SK-N-DZ (cell line): ENCODE measurements around the gene MAGEA2. TPM values are rescaled to one million over a fixed set of nuclear protein-coding genes. Genes with fewer than 3 reads are reported as not detected.
"Not testable (repeated sequence)": the region's sequence is repeated elsewhere in the genome, so short reads cannot be mapped to it uniquely, and the experiment has no call there.

Source experiments
- DNase-seq: peaks from one replicate; pipeline ENCODE4 v3.0.0-alpha.2; 2015; ENCODE audit warnings: low spot score
- polyA plus RNA-seq, 2 experiments: library from polyadenylated mRNA; depleted of rRNA; stranded (reverse); fragments of >200 nt; gene quantifications; 2 replicates each; pipeline ENCODE4 v1.2.3, GENCODE V29; 2014

The MAGEA2 gene
- 36.2 and 41.3 TPM in 2 replicates for polyA plus RNA-seq (2014; cell fraction: cytosol; rRNA removed)
- polyA plus RNA-seq (2014; cell fraction: nucleus; rRNA removed): 21.1 and 34.6 TPM in 2 replicates

GRCh38 chrX:152753686-152754650 is at the start of gene MAGEA2:
Gene MAGEA2, minus strand, starts transcription at chrX:152753842. Its CDS starts 2,479 bp downstream, at chrX:152751363.
- not testable (repeated sequence) for DNase-seq

- DNase-seq: no peak
Measured at GRCh38 chrX:152798945-152799344, 45.3 kb upstream of the MAGEA2 start.

GRCh38 chrX:152787062-152787461 is 33.4 kb upstream of the MAGEA2 start:
- DNase-seq: not testable (repeated sequence)

GRCh38 chrX:152769549-152770289 is 16.1 kb upstream of the MAGEA2 start, which contains the start of gene MAGEA6:
Gene MAGEA6, minus strand, starts transcription at chrX:152769689. Its CDS starts 2,039 bp downstream, at chrX:152767650.
- not testable (repeated sequence) for DNase-seq

- not testable (repeated sequence) for DNase-seq
Measured at GRCh38 chrX:152766562-152766961, 12.9 kb upstream of the MAGEA2 start.

- DNase-seq: not testable (repeated sequence)
Measured at GRCh38 chrX:152761582-152761981, 7.9 kb upstream of the MAGEA2 start.

- not testable (repeated sequence) for DNase-seq
Measured at GRCh38 chrX:152759544-152759943, 5.9 kb upstream of the MAGEA2 start.

- DNase-seq: not testable (repeated sequence)
Measured at GRCh38 chrX:152758918-152759317, 5.3 kb upstream of the MAGEA2 start, which contains the start of gene CSAG3. Gene CSAG3, plus strand, starts transcription at chrX:152759218.

GRCh38 chrX:152754871-152755270 is 1.2 kb upstream of the MAGEA2 start:
- DNase-seq: not testable (repeated sequence)

GRCh38 chrX:152738560-152738959 is 15.1 kb downstream of the MAGEA2 start:
- DNase-seq: no peak

GRCh38 chrX:152736528-152736927 is 17.1 kb downstream of the MAGEA2 start:
- DNase-seq: not testable (repeated sequence)

GRCh38 chrX:152735860-152736511 is 17.7 kb downstream of the MAGEA2 start:
- no peak for DNase-seq

GRCh38 chrX:152735101-152735500 is 18.5 kb downstream of the MAGEA2 start:
- DNase-seq: no peak

- DNase-seq: not testable (repeated sequence)
Measured at GRCh38 chrX:152734143-152734858, 19.3 kb downstream of the MAGEA2 start.

GRCh38 chrX:152733261-152733975 is 20.2 kb downstream of the MAGEA2 start, which contains the start of the genes CSAG1 and MAGEA12:
Gene CSAG1, minus strand, starts transcription at chrX:152733721. Its CDS starts 1,261 bp downstream, at chrX:152732460.
Gene MAGEA12, plus strand, starts transcription at chrX:152733757. Its CDS starts 2,405 bp downstream, at chrX:152736162.
- peak; percentile 69 for DNase-seq

- no peak for DNase-seq
Measured at GRCh38 chrX:152725409-152725808, 28.2 kb downstream of the MAGEA2 start.

GRCh38 chrX:152713815-152714787 is 39.5 kb downstream of the MAGEA2 start, which contains the start of gene MAGEA2B:
Gene MAGEA2B, plus strand, starts transcription at chrX:152714628. Its CDS starts 2,479 bp downstream, at chrX:152717107.
- DNase-seq: not testable (repeated sequence)

- not testable (repeated sequence) for DNase-seq
Measured at GRCh38 chrX:152713195-152713594, 40.4 kb downstream of the MAGEA2 start.
